Measurements from ENCODE around the gene RASSF4. TPM values are rescaled to one million over a fixed set of nuclear protein-coding genes. Genes with fewer than 3 reads are reported as not detected.

RASSF4 gene
- total and polyA plus RNA-seq, 2 donors (not counting 3 experiments of a cell fraction or from before 2014, with no cell fraction given) = 7.6 to 8.2 TPM

DNA sequence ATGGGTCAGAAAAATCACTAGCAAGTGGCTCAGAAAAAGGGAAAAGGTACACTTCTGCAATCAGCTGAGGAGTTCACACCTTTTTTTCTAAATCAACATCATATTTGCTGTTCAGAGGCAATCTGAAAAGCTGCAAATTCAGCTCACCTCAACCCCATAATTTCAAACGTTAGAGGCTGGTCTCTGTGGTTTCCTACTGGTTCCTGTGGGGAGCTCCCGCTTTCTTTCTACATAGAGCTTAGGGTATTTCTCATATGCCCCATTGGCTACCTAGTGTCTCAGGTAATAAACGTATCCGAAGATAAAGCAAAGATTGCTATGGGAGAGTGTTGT is 35.9 kb downstream of the RASSF4 start:
- Histone ChIP-seq H3K36me3 (ENCODE audit: control insufficient read depth in 2 of 2, extremely low read depth in 1 of 2, insufficient read depth in 2 of 2, low read length in 2 of 2) (no peaks in the 10 kb centered on the region), H3K9me3 (replicated peaks; ENCODE audit: control insufficient read depth, insufficient read depth, low read length) (no peaks in the 10 kb centered on the region), H2AFZ (ENCODE audit: low read depth, low read length) (no peak overlapping the region), H3K79me2 (ENCODE audit: control insufficient read depth, insufficient read depth, low read length) (no peaks in the 10 kb centered on the region), H3K9me1 (replicated peaks; ENCODE audit: control insufficient read depth, extremely low read depth, insufficient read depth, low read length) (no peaks in the 10 kb centered on the region), H3K4me3 (replicated peaks in 1 of 3; ENCODE audit: insufficient read depth in 1 of 3, low read depth in 1 of 3, low read length in 3 of 3) (no peak overlapping the region), H3K27me3 (ENCODE audit: control insufficient read depth in 2 of 2, insufficient read depth in 2 of 2, low read length in 2 of 2) (no peaks in the 10 kb centered on the region), H3K27ac (ENCODE audit: insufficient read depth, low read depth, low read length) (peak overlapping the region; percentile 73), H3K9ac (replicated peaks; ENCODE audit: extremely low read depth, insufficient read depth, low read length) (peak overlapping the region; percentile 53), H4K20me1 (replicated peaks; ENCODE audit: control insufficient read depth, extremely low read depth, insufficient read depth, low read length) (no peaks in the 10 kb centered on the region), H3K4me2 (ENCODE audit: insufficient read depth, low read length) (no peak overlapping the region), H3K4me1 (ENCODE audit: control insufficient read depth, extremely low read depth, insufficient read depth, low read length) (peaks cover 26% of the 10 kb centered on the region)
- no peak for FAIRE-seq
- TSS peak; percentile 41 for BruUV-seq (replicated peaks)
- DNase-seq (ENCODE audit: low read depth, low spot score) = no peak
- CTCF ChIA-PET = interaction anchor here (1.8 to 2.9 kb wide), 5 partner anchors 14 to 63 kb away, joined by 7 to 17 read pairs (median 8); partner anchors contain the start of gene DEPP1
- dilution Hi-C loops (cut with MboI; ENCODE audit: extremely low pct_ligation_motif_present, low sequenced_read_pairs) (no loop called here), intact Hi-C loops (cut with micrococcal nuclease) (no loop called here)
- POLR2A ChIA-PET = interaction anchor here (0.6 to 2.8 kb wide), 4 partner anchors 14 to 1588 kb away, joined by 3 to 48 read pairs (median 15); partner anchors contain the start of gene DEPP1
- TF ChIP-seq GATA2 (IDR thresholded peaks at IDR 0.05; ENCODE audit: insufficient read depth, insufficient read length, low read depth, low read length) = no peak
- no peak for TF ChIP-seq JUN (IDR thresholded peaks at IDR 0.05; ENCODE audit: borderline replicate concordance, insufficient read depth, insufficient read length, low read depth)
- TF ChIP-seq, protein P1, sequence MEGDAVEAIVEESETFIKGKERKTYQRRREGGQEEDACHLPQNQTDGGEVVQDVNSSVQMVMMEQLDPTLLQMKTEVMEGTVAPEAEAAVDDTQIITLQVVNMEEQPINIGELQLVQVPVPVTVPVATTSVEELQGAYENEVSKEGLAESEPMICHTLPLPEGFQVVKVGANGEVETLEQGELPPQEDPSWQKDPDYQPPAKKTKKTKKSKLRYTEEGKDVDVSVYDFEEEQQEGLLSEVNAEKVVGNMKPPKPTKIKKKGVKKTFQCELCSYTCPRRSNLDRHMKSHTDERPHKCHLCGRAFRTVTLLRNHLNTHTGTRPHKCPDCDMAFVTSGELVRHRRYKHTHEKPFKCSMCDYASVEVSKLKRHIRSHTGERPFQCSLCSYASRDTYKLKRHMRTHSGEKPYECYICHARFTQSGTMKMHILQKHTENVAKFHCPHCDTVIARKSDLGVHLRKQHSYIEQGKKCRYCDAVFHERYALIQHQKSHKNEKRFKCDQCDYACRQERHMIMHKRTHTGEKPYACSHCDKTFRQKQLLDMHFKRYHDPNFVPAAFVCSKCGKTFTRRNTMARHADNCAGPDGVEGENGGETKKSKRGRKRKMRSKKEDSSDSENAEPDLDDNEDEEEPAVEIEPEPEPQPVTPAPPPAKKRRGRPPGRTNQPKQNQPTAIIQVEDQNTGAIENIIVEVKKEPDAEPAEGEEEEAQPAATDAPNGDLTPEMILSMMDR (IDR thresholded peaks at IDR 0.05; ENCODE audit: extremely low read depth in 1 of 2, insufficient read depth in 1 of 2, low read depth in 1 of 2, low read length in 2 of 2) = no peak
- no peak for TF ChIP-seq FOS (IDR thresholded peaks at IDR 0.05; ENCODE audit: borderline replicate concordance, insufficient read depth, low read length)
